Stimulated activated CD8-positive, alpha-beta memory T cell treated with anti-CD3 and anti-CD28 coated beads, Interleukin-15, amount 100 ng/mL, for 24 hours (primary cell): ENCODE data around the gene RTN1.

ENCODE experiments used
- DNase-seq: peaks from one replicate; pipeline ENCODE4 v3.0.0-alpha.2; 2020; ENCODE audit warnings: low read depth

RTN1 gene

DNA sequence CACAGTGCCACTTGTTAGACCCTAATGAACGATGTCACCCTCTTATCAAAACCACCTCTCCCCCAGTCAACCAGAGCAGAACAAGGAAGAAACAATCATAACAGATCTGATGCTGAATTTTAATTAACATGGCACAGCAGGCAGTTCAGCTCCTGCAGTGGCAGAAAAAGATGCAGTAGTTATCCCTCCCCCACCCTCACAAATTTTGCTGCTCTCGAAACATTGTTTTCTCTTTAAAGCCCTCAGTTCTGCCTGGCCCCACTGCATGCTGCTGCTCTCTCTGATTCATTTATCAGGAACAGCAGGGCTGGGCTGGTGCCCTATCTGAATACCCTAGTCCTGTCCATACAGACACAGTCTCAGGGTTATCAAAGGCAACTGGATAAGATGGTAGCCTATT, 306.2 kb downstream of the RTN1 start:
- DNase-seq = no peak

DNA sequence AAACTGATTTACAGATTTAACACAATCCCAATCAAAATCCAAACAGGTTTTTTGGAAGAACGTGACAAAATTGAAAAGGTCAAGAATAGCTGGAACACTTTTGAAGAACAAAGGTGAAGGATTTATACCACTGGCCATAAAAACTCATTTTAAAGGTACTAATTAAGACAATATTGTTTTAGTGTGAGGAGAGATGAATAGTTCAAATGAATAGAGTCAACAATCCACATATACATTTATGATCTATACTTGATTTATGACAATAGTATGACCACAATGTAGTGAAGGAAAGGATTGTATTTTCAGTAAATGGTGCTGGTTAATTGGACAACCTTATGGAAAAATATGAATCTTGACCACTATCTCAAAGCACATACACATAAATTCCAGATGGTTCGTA, 323.3 kb downstream of the RTN1 start:
- no peak for DNase-seq
